Small intestine (tissue), 7 donors: ENCODE data around the gene PHF21A. TPM values are rescaled to one million over a fixed set of nuclear protein-coding genes. Genes with fewer than 3 reads are reported as not detected.

Experiments used
- DNase-seq, 2 donors: peaks; one replicate each; pipeline versions ENCODE4 v3.0.0 to v3.0.0-alpha.2; 2013
- FAIRE-seq: peaks from 2 replicates; lab custom pipeline; 2012; peaks lifted over from hg19 to GRCh38; lab: Jason Lieb, UNC
- H3K27ac ChIP-seq, 3 donors: one replicate each; pipeline ENCODE4 v1.5.1; 2013; ENCODE audit warnings: low read length in 2 of 3, mild to moderate bottlenecking in 2 of 3, control low read depth in 1 of 3, inconsistent platforms in 1 of 3, low read depth in 1 of 3, moderate library complexity in 1 of 3
- H3K27me3 ChIP-seq, 3 donors: one replicate each; pipeline ENCODE4 v1.6.1; 2013; ENCODE audit warnings: low read length in 3 of 3, inconsistent platforms in 1 of 3; ENCODE audit not compliant: control insufficient read depth in 3 of 3, insufficient read depth in 3 of 3
- H3K36me3 ChIP-seq, 3 donors: one replicate each; pipeline ENCODE4 v1.6.1; 2013; ENCODE audit warnings: low read length in 3 of 3, inconsistent platforms in 1 of 3, low read depth in 1 of 3, mild to moderate bottlenecking in 1 of 3, moderate library complexity in 1 of 3; ENCODE audit not compliant: control insufficient read depth in 3 of 3, insufficient read depth in 2 of 3
- H3K4me1 ChIP-seq, 3 donors: one replicate each; pipeline ENCODE4 v1.6.1; 2013; ENCODE audit warnings: low read length in 2 of 3, inconsistent platforms in 1 of 3, low read depth in 1 of 3, mild to moderate bottlenecking in 1 of 3, moderate library complexity in 1 of 3; ENCODE audit not compliant: control insufficient read depth in 3 of 3, insufficient read depth in 2 of 3
- H3K4me3 ChIP-seq, 3 donors: one replicate each; pipeline ENCODE4 v1.5.1; 2013; ENCODE audit warnings: low read length in 3 of 3, control low read depth in 1 of 3, inconsistent platforms in 1 of 3, low read depth in 1 of 3, mild to moderate bottlenecking in 1 of 3, moderate library complexity in 1 of 3
- H3K9me3 ChIP-seq, 2 donors: one replicate each; pipeline ENCODE4 v1.6.1; 2013; ENCODE audit warnings: low read depth in 1 of 2, low read length in 1 of 2; ENCODE audit not compliant: control insufficient read depth in 2 of 2, insufficient read depth in 1 of 2
- whole genome bisulfite sequencing, 3 donors: extraction: QIAGEN DNeasy Blood & Tissue Kit; methylation state at CpG; one replicate each; pipeline ENCODE4 v1.1.7; 2013; 5-methylcytosine and 5-hydroxymethylcytosine counted together
- polyA plus RNA-seq, 4 donors: library from polyadenylated mRNA; stranded (reverse) in 3 of 4; unstranded in 1 of 4; fragments of 200-250 nt in 3 of 4; fragments of 120-200 nt in 1 of 4; gene quantifications; one replicate each; pipeline versions ENCODE4 v1.2.1 to v1.2.3, GENCODE V29; 2013
- donor health status: healthy with polysubstance abuse.
- donor health status: control.
- donor health status: control.
- donor health status: Bipolar disorder and iron deficiency.
- donor health status: healthy.

Gene PHF21A
- polyA plus RNA-seq, 4 donors: 4.9 to 22.6 (median 7.7) TPM

GRCh38 chr11:45936511-45937054, 184.7 kb downstream of the PHF21A start:
- no peak for FAIRE-seq
- no peaks in the 10 kb centered on the region for H3K9me3 ChIP-seq
- no peaks in the 10 kb centered on the region for H3K4me1 ChIP-seq
- no peak overlapping the region for H3K4me3 ChIP-seq
- no peak overlapping the region for H3K27ac ChIP-seq
- no peak for DNase-seq
- peaks cover 6 to 52% (median 6%) of the 10 kb centered on the region in 3 donors for H3K36me3 ChIP-seq
- H3K27me3 ChIP-seq: no peaks in the 10 kb centered on the region
- 95 to 96% (median 96%) methylated on average over 4 of the region's 4 CpGs for WGBS, 3 donors

- 85 to 91% (median 90%) methylated on average over 8 of the region's 8 CpGs for WGBS, 3 donors
- DNase-seq (no peak), FAIRE-seq (no peak)
- Histone ChIP-seq H3K9me3 (no peaks in the 10 kb centered on the region), H3K27ac (no peak overlapping the region), H3K36me3 (peaks cover 6 to 61% (median 6%) of the 10 kb centered on the region in 3 donors), H3K27me3 (no peaks in the 10 kb centered on the region), H3K4me1 (peaks cover 0 to 6% (median 0%) of the 10 kb centered on the region in 3 donors), H3K4me3 (no peak overlapping the region)
Measured at GRCh38 chr11:45935349-45936064, 185.7 kb downstream of the PHF21A start.

GRCh38 chr11:45934580-45935318, 186.5 kb downstream of the PHF21A start:
- peaks cover 0 to 13% (median 0%) of the 10 kb centered on the region in 3 donors for H3K4me1 ChIP-seq
- H3K27ac ChIP-seq: no peak overlapping the region
- no peaks in the 10 kb centered on the region for H3K27me3 ChIP-seq
- 75 to 80% (median 78%) methylated on average over 12 of the region's 12 CpGs for WGBS, 3 donors
- no peak overlapping the region for H3K4me3 ChIP-seq
- FAIRE-seq (no peak), DNase-seq (peak in 1 of 2 donors; percentile 24)
- no peaks in the 10 kb centered on the region for H3K9me3 ChIP-seq
- H3K36me3 ChIP-seq: peaks cover 6 to 68% (median 6%) of the 10 kb centered on the region in 3 donors

- H3K4me1 ChIP-seq: peaks cover 0 to 15% (median 0%) of the 10 kb centered on the region in 3 donors
- H3K9me3 ChIP-seq: no peaks in the 10 kb centered on the region
- no peaks in the 10 kb centered on the region for H3K27me3 ChIP-seq
- no peak overlapping the region for H3K4me3 ChIP-seq
- WGBS, 3 donors: 82 to 85% (median 85%) methylated on average over 21 of the region's 21 CpGs
- H3K27ac ChIP-seq: no peak overlapping the region
- DNase-seq (no peak), FAIRE-seq (no peak)
- peaks cover 6 to 70% (median 6%) of the 10 kb centered on the region in 3 donors for H3K36me3 ChIP-seq
Measured at GRCh38 chr11:45933846-45934579, 187.2 kb downstream of the PHF21A start.

GRCh38 chr11:45933131-45933831, 188.0 kb downstream of the PHF21A start:
- H3K27me3 ChIP-seq: no peaks in the 10 kb centered on the region
- peaks cover 6 to 70% (median 6%) of the 10 kb centered on the region in 3 donors for H3K36me3 ChIP-seq
- WGBS, 3 donors: 77 to 90% (median 89%) methylated on average over 15 of the region's 15 CpGs
- H3K4me3 ChIP-seq: no peak overlapping the region
- H3K27ac ChIP-seq: no peak overlapping the region
- DNase-seq (no peak), FAIRE-seq (no peak)
- peaks cover 0 to 15% (median 0%) of the 10 kb centered on the region in 3 donors for H3K4me1 ChIP-seq
- H3K9me3 ChIP-seq: no peaks in the 10 kb centered on the region

GRCh38 chr11:45932217-45932616, 189.0 kb downstream of the PHF21A start:
- H3K36me3 ChIP-seq: peaks cover 6 to 71% (median 6%) of the 10 kb centered on the region in 3 donors
- peaks cover 0 to 15% (median 0%) of the 10 kb centered on the region in 3 donors for H3K4me1 ChIP-seq
- no peak overlapping the region for H3K27ac ChIP-seq
- no peak overlapping the region for H3K4me3 ChIP-seq
- no peaks in the 10 kb centered on the region for H3K27me3 ChIP-seq
- DNase-seq (no peak), FAIRE-seq (no peak)
- no peaks in the 10 kb centered on the region for H3K9me3 ChIP-seq
- 90 to 94% (median 90%) methylated on average over 8 of the region's 8 CpGs for WGBS, 3 donors

- H3K4me3 ChIP-seq: no peak overlapping the region
- WGBS, 3 donors: 86 to 88% (median 88%) methylated on average over 10 of the region's 10 CpGs
- peaks cover 0 to 15% (median 0%) of the 10 kb centered on the region in 3 donors for H3K4me1 ChIP-seq
- DNase-seq: no peak
- H3K27me3 ChIP-seq: no peaks in the 10 kb centered on the region
- H3K27ac ChIP-seq: no peak overlapping the region
- peaks cover 6 to 69% (median 6%) of the 10 kb centered on the region in 3 donors for H3K36me3 ChIP-seq
- no peaks in the 10 kb centered on the region for H3K9me3 ChIP-seq
- FAIRE-seq: no peak
Measured at GRCh38 chr11:45931739-45932138, 189.5 kb downstream of the PHF21A start.
